Stimulated activated CD4-positive, alpha-beta T cell treated with anti-CD3 and anti-CD28 coated beads, Interleukin-12 subunit alpha, Interleukin-12 subunit beta, amount 100 ng/mL, for 48 hours (primary cell): ENCODE measurements around the gene TGM6.

Experiments used
- DNase-seq, 3 donors: peaks; one replicate each; pipeline ENCODE4 v3.0.0-alpha.2; 2020; ENCODE audit warnings: low read depth in 2 of 3, low spot score in 1 of 3

Gene TGM6

DNA sequence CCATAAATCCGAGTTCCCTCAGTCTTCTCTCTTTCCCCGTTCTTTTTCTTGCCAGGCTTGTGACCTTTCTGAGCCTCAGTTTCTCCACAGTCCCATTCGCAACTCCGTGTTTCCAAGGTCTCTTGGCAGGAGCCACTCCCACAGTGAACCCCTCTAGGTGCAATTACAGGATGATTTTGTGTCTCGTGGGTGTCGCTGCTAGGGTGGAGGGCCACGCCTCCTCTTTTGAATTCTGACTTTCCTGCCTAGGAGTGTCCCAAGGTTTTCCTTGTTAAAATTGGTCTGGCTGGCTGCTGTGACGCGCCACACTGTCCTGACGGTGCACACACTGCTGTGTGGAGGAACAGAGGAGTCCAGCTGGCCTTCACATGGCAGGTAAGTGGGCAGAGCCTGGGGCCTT is at the start of gene TGM6:
TGM6 (plus strand) TSS at position 301 of the 400 bp plus-strand sequence; CDS start at position 369, 68 bp downstream.
- DNase-seq: no peak

DNA sequence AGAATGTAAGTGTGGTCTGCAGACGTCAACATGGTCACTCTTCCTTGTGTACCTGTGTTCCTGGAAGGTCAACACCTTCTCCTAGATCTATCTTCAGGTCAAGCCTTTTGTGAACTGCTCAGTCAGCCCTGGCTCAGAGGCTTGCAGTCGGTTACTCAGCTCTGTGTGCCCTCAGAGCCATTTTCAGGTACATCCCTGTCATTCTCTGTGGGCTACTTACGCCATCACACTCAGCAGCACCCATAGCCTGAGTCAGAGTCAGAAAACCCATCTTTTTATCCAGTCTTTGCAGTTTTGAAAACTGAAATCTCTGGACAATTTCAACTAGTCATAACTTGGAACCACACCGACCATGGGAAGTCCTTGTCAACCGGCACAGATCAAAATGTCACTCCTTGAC is 49.6 kb upstream of the TGM6 start:
- DNase-seq: no peak

DNA sequence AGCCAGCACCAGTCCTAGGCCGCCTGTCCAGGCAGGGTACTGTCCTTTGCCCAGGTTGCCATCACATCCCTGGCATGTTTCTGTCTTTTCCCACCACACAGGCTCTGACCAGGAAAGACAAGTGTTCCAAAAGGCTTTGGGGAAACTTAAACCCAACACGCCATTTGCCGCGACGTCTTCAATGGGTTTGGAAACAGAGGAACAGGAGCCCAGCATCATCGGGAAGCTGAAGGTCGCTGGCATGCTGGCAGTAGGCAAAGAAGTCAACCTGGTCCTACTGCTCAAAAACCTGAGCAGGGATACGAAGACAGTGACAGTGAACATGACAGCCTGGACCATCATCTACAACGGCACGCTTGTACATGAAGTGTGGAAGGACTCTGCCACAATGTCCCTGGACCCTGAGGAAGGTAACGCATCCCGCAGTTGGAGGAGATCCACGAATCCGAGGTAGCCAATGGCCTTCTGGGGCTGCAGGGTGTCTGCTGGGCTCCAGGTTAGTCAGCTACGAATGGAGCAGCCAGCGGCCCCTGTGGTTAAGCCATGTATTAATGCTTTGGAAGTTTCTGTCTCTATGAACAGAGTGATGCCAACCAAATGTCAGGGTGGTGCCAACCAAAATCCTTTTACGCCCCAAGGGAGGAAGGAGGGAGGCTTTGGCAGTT is 48.7 kb upstream of the TGM6 start:
- DNase-seq: no peak

DNA sequence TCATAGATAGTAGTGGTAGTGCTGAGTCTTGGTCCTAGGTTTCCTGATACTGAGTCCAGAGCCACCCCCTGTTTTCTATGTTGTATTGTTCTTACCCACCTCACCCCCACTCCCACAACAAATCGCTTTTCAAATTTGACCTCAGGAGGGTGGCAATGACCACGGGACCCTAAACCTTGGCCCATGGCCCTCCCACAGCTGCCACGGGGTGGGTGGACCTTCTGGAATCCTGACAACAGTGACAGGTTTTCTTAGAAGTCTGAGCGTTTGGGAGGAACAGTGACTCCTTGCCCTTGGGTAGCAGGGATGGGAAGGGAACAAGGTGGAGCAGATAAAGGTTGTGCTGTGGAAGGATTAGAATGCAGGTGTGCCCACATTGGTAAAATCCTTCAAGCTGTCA is 48.0 kb upstream of the TGM6 start:
- DNase-seq: no peak

DNA sequence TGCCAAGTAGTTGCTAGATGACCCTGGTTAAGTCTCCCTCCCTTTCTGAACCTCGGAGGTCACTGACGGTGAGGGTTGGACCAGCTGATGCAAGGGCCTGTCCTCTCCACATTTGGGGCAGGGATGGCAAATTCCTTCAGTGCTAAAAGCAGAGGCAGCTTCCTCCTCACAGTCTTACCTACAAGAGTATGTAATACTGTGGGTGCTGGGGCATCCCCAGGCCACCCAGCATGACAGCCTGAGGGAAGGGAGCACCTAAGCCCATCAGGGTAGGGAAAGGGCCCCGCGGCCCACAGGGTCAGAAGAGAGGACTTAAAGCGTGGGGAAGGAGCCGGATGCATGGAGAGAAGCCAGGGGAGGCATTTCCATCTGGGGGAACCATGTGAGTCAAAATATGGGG is 46.9 kb upstream of the TGM6 start:
- no peak for DNase-seq

DNA sequence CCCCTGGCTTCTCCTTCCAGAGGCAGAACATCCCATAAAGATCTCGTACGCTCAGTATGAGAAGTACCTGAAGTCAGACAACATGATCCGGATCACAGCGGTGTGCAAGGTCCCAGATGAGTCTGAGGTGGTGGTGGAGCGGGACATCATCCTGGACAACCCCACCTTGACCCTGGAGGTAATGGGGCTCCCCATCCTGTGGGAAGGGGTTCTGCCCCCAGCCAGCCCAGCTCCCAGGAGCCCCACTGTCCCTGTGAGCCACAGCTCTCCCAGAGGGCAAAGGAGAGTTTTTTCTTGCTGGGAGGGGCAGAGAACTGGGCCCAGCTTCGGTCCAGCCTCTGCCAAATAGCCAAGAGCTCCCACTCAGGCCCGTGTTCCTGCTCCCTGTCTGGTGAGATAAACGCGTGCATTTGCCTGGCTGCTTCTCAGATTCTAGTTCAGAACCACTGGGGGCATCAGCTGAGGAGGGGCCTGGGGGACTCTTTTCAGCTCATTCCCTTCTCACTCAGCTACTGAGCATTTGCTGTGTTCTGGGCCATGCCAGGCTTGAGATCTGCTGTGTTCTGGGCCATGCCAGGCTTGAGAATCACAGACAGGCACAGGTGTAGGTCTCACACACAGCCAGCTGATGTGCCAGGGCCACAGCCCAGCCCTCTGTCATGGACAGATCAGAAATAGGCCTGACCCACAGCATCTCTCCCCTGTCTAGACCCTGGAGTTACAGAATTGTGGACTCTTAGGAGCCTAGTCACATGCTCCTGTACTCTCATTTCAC is 45.4 kb upstream of the TGM6 start:
- DNase-seq: no peak

DNA sequence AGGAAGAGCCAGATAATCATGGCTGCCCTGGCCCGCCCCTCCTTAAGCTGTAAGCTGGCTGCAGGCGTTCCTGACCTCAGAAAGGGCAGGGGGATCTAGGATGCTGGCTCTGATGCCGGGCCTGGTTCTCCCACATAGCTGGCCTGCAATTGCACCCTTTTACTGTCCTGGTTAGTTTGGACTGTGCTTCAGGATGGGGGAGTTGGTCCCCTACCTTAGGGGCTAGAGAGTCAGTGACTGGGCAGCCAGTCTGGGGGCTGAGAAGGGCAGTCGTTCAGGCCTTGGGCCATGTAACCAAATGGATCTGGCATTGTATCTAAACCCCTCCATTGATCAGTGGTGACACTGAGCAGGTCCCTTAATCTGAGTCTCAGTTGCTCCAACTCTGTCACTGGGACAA is 44.2 kb upstream of the TGM6 start:
- DNase-seq: no peak

DNA sequence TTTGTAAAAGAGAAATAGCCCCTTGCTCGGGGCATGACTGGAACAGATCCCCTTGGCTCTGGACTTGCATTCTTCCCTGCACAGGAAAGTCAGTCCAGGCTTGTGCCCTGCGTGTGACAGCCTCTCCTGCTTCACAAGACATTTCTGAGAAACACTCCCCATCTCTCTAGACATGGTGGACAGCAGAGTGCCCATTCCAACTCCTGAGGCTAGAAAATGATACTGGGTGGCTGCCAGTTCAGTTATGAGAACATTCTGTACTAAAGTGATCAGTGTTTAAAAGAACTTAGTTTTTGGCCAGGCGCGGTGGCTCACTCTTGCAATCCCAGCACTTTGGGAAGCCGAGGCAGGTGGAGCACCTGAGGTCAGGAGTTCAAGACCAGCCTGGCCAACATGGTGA is 43.6 kb upstream of the TGM6 start:
- DNase-seq: no peak

DNA sequence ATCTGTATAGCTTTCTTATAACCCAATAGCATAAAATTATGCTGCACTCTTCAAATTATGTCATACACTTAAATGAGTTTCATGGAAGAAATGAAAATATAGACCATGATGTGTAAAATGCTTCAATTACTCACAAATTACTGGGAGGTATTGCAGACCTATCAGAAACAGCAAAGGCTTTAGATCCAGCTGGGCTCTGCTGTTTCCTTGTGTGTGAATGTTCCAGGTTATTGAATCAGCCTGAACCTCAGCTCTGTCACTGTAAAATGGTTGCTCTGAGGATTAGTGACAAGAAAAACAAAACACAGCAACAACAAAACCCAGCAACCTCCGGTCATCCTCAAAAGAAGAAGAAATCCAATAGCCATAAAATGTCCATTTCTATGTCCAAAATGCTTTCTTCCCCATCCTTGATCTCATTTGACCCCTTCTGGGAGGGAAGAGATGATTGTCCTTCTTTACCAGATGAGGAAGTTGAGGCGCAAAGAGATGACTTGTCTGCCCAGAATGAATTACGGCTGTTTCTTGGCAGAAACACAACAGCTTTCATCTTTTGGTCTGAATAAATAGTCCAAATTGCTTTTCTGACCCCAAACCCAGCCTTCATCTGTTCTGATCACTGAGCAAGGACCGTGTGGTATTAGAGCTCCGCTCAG is 42.2 kb upstream of the TGM6 start:
- no peak for DNase-seq

DNA sequence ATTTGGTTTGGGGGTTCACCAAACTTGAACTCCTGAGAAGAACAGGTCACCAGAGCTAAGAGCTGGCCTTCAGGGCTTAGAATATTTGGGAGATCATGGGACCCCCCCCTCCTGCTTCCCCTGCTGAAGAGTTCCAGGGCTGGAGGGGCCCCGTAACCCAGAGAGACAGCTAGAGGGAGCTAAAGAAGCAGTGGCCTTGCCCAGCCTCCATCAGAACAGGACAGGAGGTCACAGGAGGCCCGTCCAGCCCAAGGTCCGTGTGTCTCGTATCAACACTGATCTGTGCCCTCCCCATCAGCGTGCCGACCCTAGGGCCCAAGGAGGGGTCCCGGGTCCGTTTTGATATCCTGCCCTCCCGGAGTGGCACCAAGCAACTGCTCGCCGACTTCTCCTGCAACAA is 40.6 kb upstream of the TGM6 start:
- no peak for DNase-seq

DNA sequence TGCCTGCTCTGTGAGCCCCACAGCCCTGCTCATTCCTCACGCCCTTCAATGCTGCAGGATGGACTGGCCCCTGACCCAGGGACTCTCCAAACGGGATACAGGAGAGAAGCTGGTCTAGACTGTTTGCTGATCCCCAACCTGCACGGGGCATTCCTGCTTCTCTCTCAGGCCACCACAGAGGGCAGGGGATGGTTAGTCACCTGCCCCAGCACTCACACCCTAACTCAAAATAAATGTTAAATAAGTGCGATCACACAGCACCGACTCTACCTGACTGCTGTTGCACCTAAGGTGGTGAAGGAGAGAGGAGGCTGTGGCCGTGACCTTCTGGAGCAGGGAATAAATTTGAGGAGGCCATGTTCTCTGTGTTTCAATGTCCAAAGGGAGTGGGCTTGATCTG is 39.9 kb upstream of the TGM6 start:
- DNase-seq: no peak

DNA sequence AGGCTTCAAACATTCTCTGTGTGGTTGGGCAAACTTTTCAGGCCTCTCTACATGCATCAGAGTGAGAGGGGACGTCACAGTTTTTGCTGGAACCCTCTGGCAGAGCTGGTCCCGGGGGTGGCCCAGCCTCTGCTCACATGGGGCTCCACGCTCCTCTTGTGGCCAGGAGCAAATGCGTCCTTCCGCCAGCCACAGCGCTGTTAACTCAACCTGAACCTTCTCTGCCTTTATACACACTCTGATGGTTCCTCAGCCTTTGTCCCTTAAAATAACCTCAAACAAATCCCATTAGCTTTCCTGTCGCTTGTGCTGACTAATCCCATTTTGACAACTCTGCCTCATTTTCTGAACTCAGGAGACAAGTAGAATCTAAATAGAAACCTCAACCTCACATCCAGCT is 39.4 kb upstream of the TGM6 start:
- no peak for DNase-seq

DNA sequence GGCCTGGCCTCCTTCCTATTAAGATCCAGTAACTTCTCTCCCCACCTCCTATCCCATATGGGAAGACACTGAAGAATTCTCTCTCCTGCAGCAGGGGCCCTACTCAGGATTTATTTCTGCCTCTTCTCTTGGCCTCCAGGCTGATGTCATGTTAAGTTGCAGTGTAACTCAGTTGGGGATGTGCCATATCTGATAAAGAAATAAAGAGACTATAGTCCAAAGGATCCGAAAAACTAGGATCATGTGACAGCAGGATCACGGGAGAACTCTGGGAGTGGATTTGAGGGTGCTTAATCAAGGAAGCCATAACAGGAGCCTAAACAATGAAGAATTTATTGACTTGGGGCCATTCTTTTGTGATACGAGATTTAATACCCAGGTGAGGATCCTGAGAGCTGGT is 38.5 kb upstream of the TGM6 start:
- no peak for DNase-seq

DNA sequence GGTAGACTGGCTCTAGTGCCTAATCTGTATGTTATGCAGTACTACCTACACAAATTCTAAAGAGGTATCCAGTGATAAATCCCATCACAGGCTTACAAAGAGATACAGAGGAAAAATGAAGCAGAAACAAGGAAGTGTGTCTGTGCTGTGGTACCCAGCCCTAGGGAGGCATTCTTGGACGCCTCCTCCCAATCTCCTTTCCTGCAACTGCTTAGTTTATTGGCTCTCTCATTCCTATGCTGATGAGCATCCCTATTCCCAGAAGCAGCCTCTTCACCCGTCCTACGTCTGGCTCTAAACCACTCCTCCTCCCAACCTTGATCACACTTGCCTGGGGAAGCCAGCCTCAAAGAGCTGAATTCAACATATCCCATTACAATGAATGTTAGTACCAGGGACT is 34.5 kb upstream of the TGM6 start:
- no peak for DNase-seq

DNA sequence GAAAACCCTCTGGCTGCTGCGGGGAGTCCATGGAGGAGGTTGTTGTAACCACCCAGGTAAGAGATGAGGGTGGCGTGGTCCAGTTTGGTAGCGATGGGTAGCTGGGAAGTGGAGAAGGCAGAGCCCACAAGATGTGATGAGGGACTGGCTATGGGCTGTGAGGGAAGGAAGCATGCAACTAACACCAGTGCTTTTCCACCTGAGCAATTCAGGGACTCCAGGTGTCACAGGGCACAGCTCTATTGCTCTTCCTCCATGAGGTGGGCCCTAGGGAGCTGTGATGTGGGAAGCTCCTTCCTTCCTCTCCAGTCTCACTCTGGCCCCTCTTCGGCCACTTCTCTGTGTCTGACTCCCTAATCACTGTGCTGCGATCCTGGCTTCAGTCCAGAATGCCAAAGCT is 32.4 kb upstream of the TGM6 start:
- no peak for DNase-seq

DNA sequence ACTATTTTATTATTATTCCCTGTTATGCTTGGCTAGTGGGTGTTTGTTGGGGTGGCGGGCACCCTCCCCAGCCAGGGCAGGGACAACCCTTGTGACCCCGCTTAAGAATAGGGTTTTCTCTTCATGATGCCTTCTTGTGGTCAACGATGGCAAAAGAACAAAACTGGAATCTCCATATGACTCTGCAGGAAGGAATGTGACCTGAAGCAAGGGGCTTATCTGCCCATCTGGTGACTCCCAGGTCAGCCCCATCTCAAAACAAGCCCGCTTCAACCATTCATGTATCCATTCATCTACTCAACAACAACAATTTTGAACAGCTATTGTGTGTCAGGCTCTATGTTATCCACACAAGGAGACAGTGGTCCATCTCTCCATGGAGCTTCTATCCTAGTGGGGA is 30.9 kb upstream of the TGM6 start:
- no peak for DNase-seq

DNA sequence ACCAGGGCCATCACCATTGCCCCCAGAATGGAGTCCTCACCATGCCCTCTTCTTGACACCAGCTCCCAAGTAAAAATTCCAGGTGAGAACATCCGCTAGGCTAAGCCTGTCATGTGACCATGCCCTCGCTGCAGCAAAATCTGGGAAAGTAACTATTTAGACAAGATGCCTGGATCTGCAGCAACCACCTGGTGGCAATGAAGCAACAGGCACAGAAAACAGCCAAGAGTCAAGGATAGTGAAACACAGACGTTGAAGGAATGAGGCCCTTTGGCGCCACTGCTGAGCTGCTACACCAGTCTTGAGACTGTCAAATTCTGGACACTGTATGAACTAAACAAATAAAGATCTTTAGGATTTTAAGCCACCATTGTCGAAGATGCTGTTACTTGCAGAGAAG is 30.1 kb upstream of the TGM6 start:
- no peak for DNase-seq

DNA sequence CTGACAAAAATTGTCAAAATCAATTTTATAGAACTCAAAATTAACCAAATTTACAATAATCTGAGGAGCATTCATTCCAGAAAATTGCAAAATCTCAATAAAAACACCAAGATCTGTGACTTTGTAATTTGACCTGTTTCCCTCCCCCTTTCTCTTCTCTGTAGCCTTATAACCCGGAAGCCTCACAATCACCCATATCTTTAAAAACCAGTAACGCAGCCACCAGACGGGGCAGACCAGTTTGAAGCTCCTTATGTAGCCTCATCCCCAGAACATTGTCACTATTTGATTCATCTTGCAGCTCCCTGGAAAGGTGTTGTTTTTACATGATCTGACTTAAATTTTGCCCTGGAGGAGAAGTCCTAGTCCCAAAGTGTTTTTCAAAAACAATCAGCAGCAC is 27.5 kb upstream of the TGM6 start:
- DNase-seq: no peak

DNA sequence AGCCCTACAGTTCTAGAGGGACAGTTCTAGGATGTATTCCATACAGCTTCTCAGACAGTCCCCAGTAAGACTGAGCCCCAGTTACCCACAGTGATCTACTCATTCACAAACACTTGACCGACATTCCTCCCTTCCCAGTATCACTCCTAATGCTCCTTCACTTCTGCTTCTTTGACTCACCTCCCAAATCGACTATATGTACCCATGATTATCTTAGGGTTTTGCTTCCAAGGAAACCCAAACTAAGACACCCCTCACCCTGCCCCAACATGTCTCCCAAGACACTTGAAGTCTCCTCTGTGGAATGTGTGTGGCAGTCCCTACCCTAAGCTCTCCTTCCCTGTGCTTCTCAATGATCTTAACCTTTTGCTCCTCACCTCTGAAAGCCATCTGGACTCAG is 23.6 kb upstream of the TGM6 start:
- DNase-seq: no peak

DNA sequence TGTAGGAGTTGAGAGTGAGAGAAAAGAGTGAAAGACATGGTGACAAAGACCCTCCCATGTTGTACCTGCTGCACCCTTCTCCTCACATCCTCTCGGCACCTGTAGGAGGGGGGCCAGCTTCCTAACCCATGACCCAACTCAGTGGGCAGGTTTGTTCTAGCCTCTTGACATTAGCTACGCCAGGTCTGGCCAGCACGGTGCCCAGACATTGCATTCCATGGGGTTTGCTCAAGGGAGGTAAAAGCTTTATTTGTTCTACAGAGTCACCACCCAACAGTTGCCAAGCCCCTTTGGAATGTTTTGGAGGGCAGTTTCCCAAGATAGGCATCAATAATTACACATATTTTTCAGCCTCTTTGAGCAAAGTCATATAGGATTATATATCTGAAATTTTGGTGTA is 22.7 kb upstream of the TGM6 start:
- DNase-seq: no peak

DNA sequence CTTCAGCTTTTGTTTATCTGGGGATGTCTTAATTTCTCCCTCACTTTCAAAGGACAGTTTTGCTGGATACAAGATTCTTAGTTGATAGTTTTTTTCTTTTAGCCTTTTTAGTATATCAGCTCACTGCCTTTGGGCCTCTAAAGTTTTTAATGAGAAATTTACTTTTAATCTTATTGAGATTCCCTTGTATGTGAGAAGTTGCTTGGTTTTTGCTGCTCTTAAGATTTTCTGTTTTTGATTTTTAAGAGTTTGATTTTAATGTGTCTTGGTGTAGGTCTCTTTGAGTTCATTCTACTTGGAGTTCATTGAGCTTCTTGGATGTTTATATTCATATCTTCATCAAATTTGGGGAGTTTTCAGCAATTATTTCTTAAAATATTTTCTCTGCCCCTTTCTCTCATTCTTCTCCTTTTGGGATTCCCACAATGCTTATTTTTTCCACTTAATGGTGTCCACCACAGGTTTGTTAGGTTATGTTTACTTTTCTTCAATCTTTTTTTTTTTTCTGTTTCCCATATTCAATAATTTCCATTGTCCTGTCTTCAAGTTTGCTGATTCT is 19.6 kb upstream of the TGM6 start:
- DNase-seq: no peak

DNA sequence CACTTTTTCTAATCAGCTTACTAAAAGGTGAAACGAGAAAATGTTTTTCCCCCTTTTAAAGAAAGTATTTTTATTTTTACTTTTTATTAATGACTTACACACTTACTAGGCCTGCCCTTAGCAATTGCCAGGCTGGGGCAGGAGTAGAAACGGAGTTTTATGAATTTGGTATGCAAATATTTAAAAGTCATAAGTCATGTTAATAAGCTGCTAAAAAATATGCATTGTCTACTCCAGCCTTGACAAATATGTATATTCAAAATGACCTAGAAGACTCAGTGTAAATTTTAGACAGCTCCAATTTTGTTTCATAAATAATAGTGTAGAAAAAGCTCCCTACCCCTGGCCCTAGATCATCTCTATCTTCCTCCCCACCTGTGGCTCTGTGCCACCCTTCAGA is 17.5 kb upstream of the TGM6 start:
- no peak for DNase-seq
